Ovary (tissue), 3 donors: ENCODE data around the gene SMAD5.

Experiments used
- CTCF ChIP-seq, 3 donors: fragments of 450-650 bp in 2 of 3; fragments of 200-600 bp in 1 of 3; IDR thresholded peaks; one replicate each; pipeline versions ENCODE4 v1.5.1 to v1.8.0; 2016 to 2022; ENCODE audit warnings: antibody characterized with exemption in 3 of 3, mild to moderate bottlenecking in 1 of 3
- EP300 ChIP-seq: sonication (generic); formaldehyde crosslinking; IDR thresholded peaks from one replicate; pipeline ENCODE4 v1.6.1; 2017; ENCODE audit warnings: antibody characterized with exemption
- POLR2A ChIP-seq: fragments of 450-650 bp; IDR thresholded peaks from one replicate; pipeline ENCODE4 v1.6.1; 2017; ENCODE audit warnings: antibody characterized with exemption, mild to moderate bottlenecking, moderate library complexity
- donor health status: DM: no; HTN: no; CAD: no.

- no peak for TF ChIP-seq CTCF (IDR thresholded peaks at IDR 0.05)
- TF ChIP-seq EP300, result no peak
- TF ChIP-seq POLR2A, result no peak
Observed at GRCh38 chr5:136146201-136146600, 13.6 kb downstream of the SMAD5 start.
